Measurements from ENCODE around the gene ASB18.

DNA sequence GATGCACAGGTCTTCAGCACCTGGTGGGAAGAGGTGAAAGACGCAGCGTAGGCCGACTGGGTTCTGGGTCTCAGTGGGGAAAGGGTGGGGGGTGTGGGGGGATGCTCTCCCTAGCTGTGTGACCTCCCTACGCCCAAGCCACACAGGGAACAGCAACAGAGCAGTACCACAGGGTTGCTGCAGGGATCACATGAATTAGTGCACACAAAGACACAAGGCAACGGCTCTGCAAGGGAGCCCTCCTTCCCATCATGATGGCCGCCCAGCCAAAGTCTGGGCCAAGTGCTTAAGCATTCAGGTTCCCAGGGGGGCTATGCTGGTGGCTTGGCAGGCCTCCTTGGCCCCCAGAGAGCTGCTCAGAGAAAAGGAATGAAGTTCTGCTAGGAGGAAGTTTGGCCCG, 67.8 kb downstream of the ASB18 start:
- TF ChIP-seq, protein P1, sequence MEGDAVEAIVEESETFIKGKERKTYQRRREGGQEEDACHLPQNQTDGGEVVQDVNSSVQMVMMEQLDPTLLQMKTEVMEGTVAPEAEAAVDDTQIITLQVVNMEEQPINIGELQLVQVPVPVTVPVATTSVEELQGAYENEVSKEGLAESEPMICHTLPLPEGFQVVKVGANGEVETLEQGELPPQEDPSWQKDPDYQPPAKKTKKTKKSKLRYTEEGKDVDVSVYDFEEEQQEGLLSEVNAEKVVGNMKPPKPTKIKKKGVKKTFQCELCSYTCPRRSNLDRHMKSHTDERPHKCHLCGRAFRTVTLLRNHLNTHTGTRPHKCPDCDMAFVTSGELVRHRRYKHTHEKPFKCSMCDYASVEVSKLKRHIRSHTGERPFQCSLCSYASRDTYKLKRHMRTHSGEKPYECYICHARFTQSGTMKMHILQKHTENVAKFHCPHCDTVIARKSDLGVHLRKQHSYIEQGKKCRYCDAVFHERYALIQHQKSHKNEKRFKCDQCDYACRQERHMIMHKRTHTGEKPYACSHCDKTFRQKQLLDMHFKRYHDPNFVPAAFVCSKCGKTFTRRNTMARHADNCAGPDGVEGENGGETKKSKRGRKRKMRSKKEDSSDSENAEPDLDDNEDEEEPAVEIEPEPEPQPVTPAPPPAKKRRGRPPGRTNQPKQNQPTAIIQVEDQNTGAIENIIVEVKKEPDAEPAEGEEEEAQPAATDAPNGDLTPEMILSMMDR (IDR thresholded peaks at IDR 0.05; ENCODE audit: low read depth, low read length) = no peak
- TF ChIP-seq EZH2phosphoT487 (IDR thresholded peaks at IDR 0.05; ENCODE audit: low read depth) = no peak

Measured in OCI-LY3 (cell line).